Cardiac fibroblast (primary cell): ENCODE data around the gene RIPOR2.

ENCODE experiments used
- DNase-seq, 2 donors: peaks; one replicate each; pipeline versions ENCODE4 v3.0.0 to v3.0.0-alpha.2; 2010; ENCODE audit warnings: low read depth in 2 of 2
- H3K4me3 ChIP-seq, 2 donors: replicated peaks in 1 of 2; 1 replicate in 1 of 2; 2 replicates in 1 of 2; pipeline ENCODE4 v1.5.1; 2011; ENCODE audit warnings: low read depth in 2 of 2, low read length in 2 of 2, mild to moderate bottlenecking in 2 of 2, moderate library complexity in 1 of 2
- CTCF ChIP-seq: IDR thresholded peaks from one replicate; pipeline ENCODE4 v1.5.1; 2011; ENCODE audit warnings: low read depth, mild to moderate bottlenecking, low read length, inconsistent platforms

The RIPOR2 gene

GRCh38 chr6:24845578-24845977 is 90.2 kb downstream of the RIPOR2 start:
- H3K4me3 ChIP-seq, result no peak overlapping the region
- DNase-seq, result no peak
- no peak for TF ChIP-seq CTCF

GRCh38 chr6:24844903-24845302 is 90.9 kb downstream of the RIPOR2 start:
- no peak for TF ChIP-seq CTCF
- H3K4me3 ChIP-seq, result no peak overlapping the region
- no peak for DNase-seq

- no peak for TF ChIP-seq CTCF
- H3K4me3 ChIP-seq, result no peak overlapping the region
- DNase-seq, result no peak
These were observed 91.7 kb downstream of the RIPOR2 start for GRCh38 chr6:24844061-24844460.

GRCh38 chr6:24840187-24840586 is 95.6 kb downstream of the RIPOR2 start:
- no peak overlapping the region for H3K4me3 ChIP-seq
- no peak for DNase-seq
- no peak for TF ChIP-seq CTCF

GRCh38 chr6:24838994-24839393 is 96.8 kb downstream of the RIPOR2 start:
- TF ChIP-seq CTCF, result no peak
- no peak for DNase-seq
- no peak overlapping the region for H3K4me3 ChIP-seq

GRCh38 chr6:24838081-24838480 is 97.7 kb downstream of the RIPOR2 start:
- DNase-seq, result peak; percentile 53 to 56

More at GRCh38 chr6:24838081-24838480, 97.7 kb downstream of the RIPOR2 start:
- H3K4me3 ChIP-seq, result no peak overlapping the region
- TF ChIP-seq CTCF, result no peak
